Fibroblast of villous mesenchyme (primary cell): ENCODE results near the gene FYB2. TPM values are rescaled to one million over a fixed set of nuclear protein-coding genes. Genes with fewer than 3 reads are reported as not detected.

Experiments used
- DNase-seq: peaks from one replicate; pipeline ENCODE4 v3.0.0-alpha.2; 2010; ENCODE audit warnings: low read depth
- H3K4me3 ChIP-seq: 2 replicates; pipeline ENCODE4 v1.5.1; 2011; ENCODE audit warnings: low read depth, mild to moderate bottlenecking, low read length
- total RNA-seq: library from RNA; depleted of rRNA; stranded (reverse); fragments of >200 nt; gene quantifications from 2 replicates; pipeline ENCODE4 v1.2.3, GENCODE V29; 2012
- TF ChIP-seq, protein P1 (sequence below): IDR thresholded peaks from 2 replicates; pipeline ENCODE4 v1.5.1; 2012; ENCODE audit warnings: low read depth, mild to moderate bottlenecking, low read length; ENCODE audit not compliant: insufficient read depth

The FYB2 gene
- total RNA-seq, 1 donor: not detected

DNA sequence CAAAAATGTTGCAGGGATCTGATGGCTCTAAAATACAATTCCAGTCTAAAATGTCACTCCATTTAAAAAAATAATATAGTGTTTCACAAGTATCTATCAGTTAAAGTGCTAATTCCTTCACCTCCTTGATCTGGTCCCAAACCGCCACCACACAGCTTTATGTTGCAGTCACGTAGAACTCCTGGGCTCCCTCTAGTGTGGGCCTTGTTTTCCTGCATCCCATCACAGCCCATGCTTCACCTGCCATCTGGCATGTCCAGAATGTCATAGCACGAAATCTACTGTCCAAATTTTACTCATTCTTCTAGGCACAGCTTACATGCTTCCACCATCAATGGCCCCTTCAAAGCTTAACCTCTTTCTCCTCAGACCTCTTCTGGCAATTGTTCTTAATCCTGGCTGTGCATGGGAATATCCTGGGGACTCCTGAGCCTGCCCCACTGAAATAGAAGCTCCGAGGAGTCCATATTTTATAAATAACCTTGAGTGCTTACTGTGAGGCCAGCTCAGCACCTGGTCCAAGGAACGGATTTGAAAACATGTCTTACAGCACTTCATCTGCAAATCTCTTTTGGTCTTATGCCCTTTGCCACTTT lies 15.5 kb downstream of the FYB2 start:
- DNase-seq: no peak
- H3K4me3 ChIP-seq: no peak overlapping the region
- TF ChIP-seq, protein P1, sequence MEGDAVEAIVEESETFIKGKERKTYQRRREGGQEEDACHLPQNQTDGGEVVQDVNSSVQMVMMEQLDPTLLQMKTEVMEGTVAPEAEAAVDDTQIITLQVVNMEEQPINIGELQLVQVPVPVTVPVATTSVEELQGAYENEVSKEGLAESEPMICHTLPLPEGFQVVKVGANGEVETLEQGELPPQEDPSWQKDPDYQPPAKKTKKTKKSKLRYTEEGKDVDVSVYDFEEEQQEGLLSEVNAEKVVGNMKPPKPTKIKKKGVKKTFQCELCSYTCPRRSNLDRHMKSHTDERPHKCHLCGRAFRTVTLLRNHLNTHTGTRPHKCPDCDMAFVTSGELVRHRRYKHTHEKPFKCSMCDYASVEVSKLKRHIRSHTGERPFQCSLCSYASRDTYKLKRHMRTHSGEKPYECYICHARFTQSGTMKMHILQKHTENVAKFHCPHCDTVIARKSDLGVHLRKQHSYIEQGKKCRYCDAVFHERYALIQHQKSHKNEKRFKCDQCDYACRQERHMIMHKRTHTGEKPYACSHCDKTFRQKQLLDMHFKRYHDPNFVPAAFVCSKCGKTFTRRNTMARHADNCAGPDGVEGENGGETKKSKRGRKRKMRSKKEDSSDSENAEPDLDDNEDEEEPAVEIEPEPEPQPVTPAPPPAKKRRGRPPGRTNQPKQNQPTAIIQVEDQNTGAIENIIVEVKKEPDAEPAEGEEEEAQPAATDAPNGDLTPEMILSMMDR: peak; percentile 51

GRCh38 chr1:56799605-56800400 lies 19.4 kb downstream of the FYB2 start:
- TF ChIP-seq, protein P1: no peak
- H3K4me3 ChIP-seq: no peak overlapping the region
- DNase-seq: no peak

DNA sequence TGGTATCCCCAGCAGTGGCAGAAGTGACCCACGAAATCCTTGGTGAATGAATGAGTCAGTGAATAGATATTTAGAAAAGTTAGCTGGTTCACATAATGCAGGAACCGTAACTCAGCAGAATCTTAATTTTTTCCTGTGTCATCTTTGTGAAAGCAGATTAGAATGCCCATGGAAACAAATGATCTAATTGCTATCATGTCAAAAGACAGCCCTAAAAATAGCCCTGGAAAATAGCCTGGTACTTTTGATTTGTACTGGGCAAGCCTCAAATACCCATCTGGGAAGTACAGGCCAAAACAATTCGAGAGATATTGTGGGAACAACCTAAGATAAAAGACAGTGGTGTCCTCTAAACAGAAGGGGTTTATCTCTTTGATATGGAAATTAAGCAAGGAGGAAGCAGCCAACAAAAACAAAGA lies 21.1 kb downstream of the FYB2 start:
- TF ChIP-seq, protein P1: no peak
- no peak for DNase-seq

DNA sequence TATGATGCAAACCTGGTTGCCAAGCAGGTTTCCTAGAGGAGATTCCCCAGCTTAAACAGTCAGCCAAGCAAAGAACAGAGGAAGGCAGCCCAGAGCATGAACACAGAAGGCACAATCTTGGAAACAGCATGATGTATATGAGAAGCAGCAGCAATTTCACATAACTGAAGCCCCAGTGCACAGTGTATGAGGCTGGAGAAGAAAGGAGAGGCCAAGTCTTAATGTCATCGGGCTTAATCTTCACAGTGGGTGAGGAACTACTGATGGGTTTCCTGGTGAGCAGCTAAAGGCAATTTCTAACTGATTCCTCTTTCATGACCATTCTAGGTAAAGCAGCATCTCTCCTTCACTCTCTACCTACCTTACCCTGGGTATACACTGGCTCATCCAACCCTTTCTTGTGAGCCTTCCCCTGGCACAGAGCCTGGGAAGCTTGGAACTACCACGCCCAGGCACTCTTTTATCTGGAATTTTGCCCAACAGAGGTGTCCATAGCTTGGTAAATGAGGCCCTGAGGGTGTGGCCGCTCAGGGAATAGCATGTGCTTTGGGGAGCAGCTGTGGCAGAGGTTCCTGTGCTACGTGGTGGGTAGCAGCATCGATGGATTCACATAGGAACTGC lies 22.0 kb downstream of the FYB2 start:
- no peak overlapping the region for H3K4me3 ChIP-seq
- no peak for DNase-seq
- TF ChIP-seq, protein P1: no peak

More for the DNA sequence above, 21.1 kb downstream of the FYB2 start:
- no peak overlapping the region for H3K4me3 ChIP-seq

GRCh38 chr1:56795870-56796269 lies 23.3 kb downstream of the FYB2 start:
- no peak for DNase-seq
- H3K4me3 ChIP-seq: no peak overlapping the region
- TF ChIP-seq, protein P1: no peak

DNA sequence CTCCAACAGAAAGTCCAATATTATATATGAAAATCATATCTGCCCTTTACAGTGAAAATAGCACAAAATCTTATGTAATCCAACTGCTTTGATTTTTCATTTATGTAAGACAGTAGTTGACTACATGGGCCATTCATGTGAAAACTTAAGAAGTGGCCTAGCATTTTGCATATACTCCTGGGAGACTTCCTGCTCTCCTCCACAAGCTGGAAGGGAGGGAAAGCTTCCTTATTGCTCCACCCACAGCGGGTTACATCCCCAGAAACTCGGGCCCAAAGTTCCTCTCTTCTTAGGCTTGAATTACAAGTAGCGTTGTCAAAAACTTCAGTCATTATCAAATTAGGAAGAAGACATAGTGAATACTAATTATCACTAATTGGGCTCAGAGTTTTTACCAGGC lies 29.2 kb downstream of the FYB2 start:
- TF ChIP-seq, protein P1: no peak
- DNase-seq: no peak
- H3K4me3 ChIP-seq: no peak overlapping the region
